NCI-H2029 (cell line): ENCODE data around the gene RBM28.
"Not testable (repeated sequence)": the region's sequence is repeated elsewhere in the genome, so short reads cannot be mapped to it uniquely, and the experiment has no call there.

Experiments
- DNase-seq: peaks from one replicate; lab custom pipeline; 2025; lab: John Stamatoyannopoulos, UW

RBM28 gene

GRCh38 chr7:128344431-128344774, 695 bp upstream of the RBM28 start:
- no peak for DNase-seq

GRCh38 chr7:128341733-128342132, 2.0 kb downstream of the RBM28 start:
- no peak for DNase-seq

DNA sequence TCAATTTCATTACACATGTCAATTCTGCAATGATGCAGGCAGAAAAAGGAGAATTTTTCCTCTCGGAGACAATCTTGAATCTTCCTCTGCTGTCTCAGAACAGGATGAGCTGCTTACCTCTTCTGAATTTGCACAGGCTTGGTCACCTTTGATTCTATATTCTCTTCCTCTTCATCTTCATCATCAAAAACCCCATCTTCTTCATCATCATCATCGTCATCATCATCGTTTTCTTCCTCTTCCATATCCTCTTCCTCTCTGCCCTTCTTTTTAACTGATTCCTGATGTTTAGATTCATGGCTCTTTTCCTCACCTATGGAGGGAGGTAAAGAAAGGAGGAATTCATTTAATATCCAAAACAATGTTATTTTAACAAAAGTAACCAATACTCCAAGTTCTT, 8.0 kb downstream of the RBM28 start:
- no peak for DNase-seq

GRCh38 chr7:128324368-128324680, 19.4 kb downstream of the RBM28 start:
- no peak for DNase-seq

DNA sequence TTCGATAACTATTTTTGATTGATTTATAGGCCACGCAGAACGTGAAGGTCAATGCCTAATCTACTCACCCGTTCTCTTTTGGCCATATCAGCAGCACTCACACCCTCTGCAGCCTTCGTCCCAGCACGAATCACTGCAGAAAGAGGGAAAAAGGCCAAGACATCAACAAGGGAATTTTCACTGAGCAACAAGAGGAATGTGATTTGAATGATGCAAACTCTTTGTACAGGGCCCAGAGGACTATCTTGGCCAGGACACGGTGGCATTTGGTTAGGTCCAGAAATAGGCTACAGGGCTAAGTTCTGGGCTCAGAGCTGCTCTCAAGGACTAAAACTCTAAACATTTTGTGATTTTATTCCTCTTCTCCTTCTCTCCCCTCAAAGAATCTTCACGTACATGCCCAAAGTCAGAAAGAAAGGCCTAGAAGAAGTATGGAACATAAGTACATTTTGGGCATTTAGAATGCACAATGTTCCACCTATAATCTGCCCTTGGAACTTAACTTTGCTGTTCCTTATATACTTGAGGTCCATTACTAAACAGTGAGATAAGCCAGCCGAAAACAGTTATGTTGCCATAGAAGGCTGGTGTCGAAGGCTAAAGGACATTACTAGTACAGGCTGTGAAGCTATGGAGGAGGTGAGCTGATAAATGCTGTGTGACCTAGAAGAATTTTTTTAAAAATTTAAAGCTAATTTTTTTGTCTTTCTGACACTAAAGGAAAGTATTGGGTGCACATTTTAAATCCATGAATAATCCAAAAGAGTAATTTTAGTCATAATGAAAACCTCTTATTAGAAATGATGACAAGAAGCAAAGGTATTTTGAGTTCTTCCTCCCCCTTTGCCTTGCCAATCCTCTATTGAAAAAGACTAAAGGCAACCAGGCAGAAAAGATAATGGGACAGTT, 20.0 kb downstream of the RBM28 start:
- no peak for DNase-seq

DNA sequence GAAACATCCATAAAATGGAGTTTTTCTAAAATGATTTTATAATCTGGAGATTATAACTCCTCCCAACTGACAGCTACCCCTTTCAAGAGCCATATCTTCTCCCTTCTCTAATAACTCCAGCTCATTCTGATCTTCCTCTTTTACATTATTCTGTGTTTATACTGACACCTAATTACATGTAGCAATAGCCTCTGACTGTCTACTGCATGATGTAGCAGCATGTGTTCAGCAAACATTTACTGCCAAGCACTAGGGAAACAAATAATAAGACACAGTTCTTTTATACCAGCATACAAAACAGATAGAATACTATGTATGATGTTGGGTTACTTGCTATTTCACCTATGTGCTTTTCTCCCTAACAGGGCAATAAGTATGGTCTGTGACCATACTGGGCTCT, 20.7 kb downstream of the RBM28 start:
- no peak for DNase-seq

DNA sequence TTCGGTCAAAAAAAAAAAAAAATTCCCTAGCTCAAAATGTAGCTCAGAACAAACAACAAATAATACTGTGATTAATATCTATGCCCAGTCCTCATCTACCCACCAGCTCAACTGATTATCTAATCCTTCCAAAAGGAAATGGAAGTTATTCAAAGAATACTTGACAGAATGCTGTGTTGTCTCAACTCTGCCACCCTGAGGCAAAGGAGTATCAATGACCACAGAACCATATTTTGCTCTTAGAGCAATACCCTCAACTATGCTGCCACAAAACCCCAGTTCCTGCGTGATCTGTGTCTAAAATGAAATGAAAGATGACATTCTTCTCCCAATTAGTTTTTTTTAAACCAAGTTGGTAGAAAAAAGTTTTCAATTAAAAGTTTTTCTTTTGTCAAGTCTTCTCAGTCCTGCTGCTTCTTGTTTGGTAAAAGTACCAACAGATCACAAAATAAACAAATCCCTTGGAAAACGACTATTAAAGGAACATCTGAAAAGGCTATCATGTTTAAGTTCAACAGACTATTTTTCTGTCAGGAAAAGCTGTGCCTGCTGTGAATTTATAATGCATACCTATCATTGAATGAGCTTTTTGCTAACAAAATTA, 21.6 kb downstream of the RBM28 start:
- no peak for DNase-seq

DNA sequence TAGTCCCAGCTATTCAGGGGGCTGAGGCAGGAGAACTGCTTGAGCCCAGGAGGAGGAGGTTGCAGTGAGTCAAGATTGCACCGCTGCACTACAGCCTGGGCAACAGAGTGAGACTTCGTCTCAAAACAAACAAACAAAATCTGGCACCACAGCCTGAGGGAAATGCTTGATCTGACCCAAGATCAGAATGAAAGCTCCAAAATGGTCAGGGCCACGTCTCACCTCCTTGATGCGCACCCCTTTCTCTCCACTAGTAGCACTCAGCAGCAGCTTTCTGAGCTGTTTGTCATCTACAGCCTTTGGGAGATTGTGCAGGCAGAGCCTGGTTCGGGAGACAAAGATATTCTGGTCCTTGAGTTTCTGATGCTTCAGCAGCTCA, 22.7 kb downstream of the RBM28 start:
- no peak for DNase-seq

DNA sequence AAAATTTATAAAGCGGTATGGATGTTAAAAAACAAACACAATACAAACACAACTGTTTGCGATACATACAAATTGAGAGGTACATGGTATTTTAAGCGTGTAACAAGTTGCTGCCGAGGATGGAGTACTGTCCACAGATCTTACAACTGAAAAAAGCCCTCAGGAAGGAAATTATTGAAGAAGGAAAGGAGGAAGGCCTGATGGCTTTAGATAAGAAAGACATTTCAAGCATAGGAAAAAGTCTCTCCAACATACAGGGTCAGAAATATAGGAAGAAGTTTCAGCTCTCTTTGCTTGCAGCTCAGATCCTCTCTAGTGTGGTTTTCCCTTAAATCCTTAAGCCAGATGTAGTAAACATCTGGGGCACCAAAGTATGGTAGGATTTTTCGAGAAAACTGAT, 25.0 kb downstream of the RBM28 start:
- no peak for DNase-seq

DNA sequence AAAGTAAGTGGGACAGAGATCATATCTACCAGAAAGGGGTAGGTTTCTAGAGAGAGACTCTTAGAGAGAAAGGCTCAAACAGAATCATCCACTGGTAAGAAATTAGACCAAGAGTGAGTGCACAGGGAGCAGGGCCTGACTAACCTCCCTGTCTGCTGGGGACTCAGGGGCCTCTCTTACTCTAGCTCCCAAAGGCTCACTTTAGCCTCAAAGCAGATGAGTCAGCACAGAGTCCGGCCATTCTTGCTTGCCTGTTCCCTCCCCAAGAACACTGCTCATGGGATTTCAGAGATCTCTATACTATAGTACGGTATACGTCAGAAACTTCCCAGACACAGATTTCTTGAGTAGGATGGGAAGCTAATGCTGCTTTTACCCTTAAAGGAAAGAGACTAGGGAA, 32.7 kb downstream of the RBM28 start:
- DNase-seq, result no peak

GRCh38 chr7:128310499-128310898, 33.2 kb downstream of the RBM28 start:
- no peak for DNase-seq

DNA sequence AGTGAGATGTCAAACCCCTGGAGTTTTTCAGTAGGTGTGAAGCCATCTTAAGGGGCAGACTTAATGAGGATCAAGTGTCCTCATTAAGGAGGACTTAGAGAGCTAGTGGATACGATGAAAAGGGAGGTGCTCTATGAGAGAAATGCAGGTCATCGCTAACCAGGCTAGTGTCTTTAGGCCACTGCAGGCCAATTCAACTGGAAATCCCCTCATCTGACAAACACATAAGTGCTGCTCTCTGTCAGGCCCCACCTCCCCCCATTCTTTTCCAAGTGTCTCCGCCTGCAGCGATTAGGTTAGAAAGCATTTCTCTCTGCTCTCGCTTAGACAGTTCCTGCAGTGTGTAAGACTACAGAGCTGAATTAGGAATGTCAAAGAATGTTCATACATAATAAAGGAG, 33.7 kb downstream of the RBM28 start:
- DNase-seq, result no peak

- DNase-seq, result no peak
Measured at GRCh38 chr7:128309124-128309523, 34.6 kb downstream of the RBM28 start.

DNA sequence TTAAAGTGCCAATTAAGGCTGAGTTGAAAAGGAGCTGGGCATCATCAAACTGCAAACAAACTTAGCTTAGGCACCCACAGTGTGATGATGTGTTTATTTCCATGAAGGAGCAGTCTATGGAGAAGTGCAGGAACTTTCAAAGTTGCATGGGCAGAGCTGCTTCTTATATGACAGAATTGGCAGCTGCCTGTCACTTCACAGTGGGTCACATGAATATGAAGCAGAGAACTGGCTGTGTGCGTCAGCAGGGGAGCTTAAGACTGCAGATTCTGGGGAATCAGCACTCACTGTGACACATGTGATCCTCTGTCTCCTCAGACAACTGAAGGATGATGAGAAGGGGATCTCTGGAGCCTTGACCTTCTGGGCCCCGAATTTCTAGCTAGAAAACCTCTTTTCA, 36.6 kb downstream of the RBM28 start:
- DNase-seq, result no peak

DNA sequence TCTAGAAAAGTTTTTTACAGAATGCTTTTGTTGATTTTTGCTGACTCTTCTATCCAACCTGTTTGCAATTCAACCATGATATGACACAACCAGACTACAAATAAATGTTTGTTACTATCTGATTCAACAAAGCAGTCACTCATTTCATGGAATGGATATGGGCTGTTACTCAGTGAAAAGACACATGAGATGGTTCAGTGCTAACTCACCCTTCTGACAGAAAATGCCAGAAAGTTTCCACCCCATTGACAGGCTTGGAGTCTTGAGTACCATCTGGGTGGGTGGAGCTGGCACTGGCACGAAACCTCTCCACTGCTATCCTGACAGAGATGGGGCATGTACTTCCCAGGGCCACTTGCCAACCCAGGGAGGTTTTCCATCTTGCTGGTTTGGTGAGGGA, 39.5 kb downstream of the RBM28 start:
- no peak for DNase-seq

- no peak for DNase-seq
Measured at GRCh38 chr7:128303643-128304042, 40.1 kb downstream of the RBM28 start.

DNA sequence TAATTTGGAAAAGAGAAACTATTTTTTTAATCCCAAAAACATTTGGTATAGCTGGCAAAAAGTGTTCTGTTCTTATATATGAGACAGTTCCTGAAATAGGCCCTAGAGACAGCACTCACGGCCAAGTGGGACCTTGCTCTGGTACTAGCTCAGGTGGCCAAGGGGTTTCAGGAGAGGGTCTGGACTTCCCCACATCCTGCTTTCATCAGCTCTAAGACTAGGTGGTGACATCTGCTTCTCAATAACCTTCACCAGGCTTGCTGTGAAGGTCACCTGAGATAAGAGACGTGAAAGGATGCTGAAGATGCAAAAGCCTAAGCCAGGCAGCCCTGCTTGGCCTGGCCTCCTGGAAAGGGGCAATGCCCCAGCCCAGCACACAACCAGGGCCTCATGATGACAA, 40.6 kb downstream of the RBM28 start:
- DNase-seq, result no peak

GRCh38 chr7:128302139-128302538, 41.6 kb downstream of the RBM28 start:
- DNase-seq, result no peak

DNA sequence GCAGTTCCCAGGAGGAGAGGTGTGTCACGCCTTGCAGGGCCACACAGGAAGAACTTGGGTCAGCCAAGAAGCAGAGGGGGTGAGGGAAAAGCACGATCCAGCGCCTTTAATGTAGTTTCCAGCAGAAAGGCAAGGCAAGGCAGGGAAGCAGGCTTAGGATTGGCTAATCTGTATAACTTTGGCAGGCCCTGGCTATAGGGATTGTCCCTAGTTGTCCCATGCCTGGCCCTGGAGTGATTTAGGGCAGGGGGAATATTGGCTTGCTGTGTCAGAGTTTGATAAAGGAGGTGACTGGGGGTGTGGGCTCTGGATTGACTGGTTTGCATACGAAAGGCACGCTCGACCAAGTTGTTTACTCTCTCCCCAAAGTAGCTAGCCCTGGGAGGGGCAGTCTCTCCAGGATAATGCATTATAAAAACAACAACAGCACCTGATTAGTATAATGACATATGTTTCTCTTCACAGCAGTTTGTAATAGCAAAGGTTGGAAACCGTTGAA, 44.5 kb downstream of the RBM28 start:
- DNase-seq, result no peak

DNA sequence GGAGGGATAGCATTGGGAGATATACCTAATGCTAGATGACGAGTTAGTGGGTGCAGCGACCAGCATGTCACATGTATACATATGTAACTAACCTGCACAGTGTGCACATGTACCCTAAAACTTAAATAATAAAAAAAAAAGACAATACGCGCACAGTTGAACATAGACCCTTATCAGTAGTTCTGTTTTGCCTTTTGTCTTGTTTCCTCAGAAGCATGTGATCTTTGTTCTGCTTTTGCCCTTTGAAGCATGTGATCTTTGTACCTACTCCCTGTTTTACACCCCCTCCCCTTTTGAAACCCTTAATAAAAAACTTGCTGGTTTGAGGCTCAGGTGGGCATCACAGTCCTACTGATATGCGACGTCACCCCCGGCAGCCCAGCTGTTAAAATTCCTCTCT, 45.7 kb downstream of the RBM28 start:
- not testable (repeated sequence) for DNase-seq

DNA sequence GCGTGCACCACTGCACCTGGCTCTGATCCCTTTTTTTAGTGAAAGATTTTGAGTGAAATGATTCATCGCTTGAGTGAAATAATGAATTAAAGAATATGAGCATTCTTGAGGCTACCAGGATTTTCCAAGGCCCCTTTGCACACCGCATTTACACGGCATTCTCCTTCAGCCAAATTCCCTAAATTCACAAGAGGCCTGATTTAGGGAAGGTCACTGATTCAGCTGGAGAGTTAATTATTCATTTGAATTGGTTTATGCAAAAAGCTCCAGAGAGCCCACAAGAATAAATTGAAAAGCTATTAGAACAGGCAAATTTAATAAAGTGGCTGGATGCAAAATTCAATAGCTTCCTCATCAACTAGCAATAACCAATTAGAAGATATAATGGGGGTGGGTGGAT, 56.2 kb downstream of the RBM28 start:
- no peak for DNase-seq

DNA sequence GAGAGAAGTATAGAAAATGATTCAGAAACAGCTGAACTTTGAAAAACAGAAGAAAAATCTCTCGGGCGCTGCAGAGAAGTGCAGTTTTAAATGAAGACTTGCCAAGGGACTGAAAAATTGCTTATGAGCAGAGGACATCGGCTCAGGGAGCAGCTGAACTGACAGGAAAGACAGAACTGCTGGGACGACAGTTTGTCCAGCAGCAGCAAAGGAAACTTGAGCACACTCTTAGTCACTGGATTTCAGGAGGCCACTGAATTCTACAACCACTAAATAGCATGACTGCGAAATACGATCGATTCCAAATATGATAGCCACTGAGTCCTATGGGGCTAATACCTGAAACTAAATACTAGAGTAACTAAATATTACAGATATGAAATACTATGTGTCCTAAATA, 59.6 kb downstream of the RBM28 start:
- DNase-seq, result no peak

DNA sequence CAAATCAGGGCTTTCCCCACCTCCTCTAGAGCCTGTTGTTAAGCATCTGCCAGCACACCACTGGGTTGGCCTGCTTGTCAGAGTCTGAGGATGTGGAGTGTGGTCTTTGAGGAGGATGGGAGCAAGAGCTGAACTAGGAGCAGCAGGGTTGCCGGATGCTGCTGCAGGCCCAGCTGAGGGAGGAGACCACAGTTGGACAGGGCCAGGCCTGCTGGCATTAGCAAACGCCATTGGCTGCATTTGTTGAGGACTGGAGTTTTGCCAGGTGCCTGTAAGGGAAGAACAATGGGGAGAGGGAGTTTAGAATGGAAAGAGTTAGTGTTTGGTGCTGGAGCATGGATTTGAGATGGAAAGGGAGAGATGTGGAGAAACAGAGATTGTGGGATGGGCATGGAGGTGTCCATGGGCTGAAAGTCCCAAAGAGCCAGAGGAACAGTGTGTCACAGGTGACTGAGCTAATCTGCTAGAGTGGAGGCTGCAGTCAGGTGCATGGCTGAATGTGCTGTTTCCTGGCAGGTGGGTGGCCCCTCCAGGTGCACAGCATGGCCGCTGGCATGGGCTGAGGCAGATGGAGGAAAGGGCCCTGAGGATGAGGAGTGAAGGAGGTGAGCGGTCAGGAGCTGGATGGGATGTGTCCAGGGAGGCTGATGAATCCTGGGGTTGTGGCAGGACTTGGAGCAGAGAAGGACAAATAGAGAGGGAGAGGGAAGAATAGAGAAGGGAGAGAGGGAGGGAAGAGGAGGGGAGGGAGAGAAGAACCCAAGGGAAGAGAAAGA, 61.9 kb downstream of the RBM28 start:
- no peak for DNase-seq
